Activated naive CD4-positive, alpha-beta T cell treated with anti-CD3 and anti-CD28 coated beads for 36 hours (primary cell): ENCODE data around the gene EZR. TPM values are rescaled to one million over a fixed set of nuclear protein-coding genes. Genes with fewer than 3 reads are reported as not detected.

Experiments
- microRNA-seq: library from miRNA; unstranded; fragments of <30 nt; microRNA quantifications from one replicate; pipeline ENCODE4 v1.2.0, GENCODE V29; 2022; ENCODE audit warnings: borderline microRNAs expressed, borderline replicate concordance
- total RNA-seq, 2 experiments: library from RNA; stranded (reverse); gene quantifications; one replicate each; pipeline ENCODE4 v1.2.3, GENCODE V29; 2021

Gene EZR
- total RNA-seq, 2 experiments from 2014 or later = 229 to 230 TPM

Small RNAs within 50 kb of the gene (microRNA-seq; reads per million reads assigned to microRNA genes)
- not detected for gene MIR3918

Other genes with a start within 250 kb of the EZR start
- gene DYNLT1, start 174.6 kb downstream of the EZR start, total RNA-seq = 100 to 1,000 TPM in 1 of 2 experiments, 10 to 100 TPM in 1; 99.1 to 107 TPM
- 100 to 1,000 TPM; 115 to 120 TPM for gene SYTL3, start 169.3 kb downstream of the EZR start, total RNA-seq
- 1 to 10 TPM; 3.0 to 3.2 TPM for gene RSPH3, start 180.8 kb upstream of the EZR start, total RNA-seq
- gene TAGAP, start 225.6 kb upstream of the EZR start, total RNA-seq = 10 to 100 TPM; 79.6 to 82.6 TPM